ENCODE measurements around the gene GPR3.
"Not testable (repeated sequence)": the region's sequence is repeated elsewhere in the genome, so short reads cannot be mapped to it uniquely, and the experiment has no call there.

The GPR3 gene

DNA sequence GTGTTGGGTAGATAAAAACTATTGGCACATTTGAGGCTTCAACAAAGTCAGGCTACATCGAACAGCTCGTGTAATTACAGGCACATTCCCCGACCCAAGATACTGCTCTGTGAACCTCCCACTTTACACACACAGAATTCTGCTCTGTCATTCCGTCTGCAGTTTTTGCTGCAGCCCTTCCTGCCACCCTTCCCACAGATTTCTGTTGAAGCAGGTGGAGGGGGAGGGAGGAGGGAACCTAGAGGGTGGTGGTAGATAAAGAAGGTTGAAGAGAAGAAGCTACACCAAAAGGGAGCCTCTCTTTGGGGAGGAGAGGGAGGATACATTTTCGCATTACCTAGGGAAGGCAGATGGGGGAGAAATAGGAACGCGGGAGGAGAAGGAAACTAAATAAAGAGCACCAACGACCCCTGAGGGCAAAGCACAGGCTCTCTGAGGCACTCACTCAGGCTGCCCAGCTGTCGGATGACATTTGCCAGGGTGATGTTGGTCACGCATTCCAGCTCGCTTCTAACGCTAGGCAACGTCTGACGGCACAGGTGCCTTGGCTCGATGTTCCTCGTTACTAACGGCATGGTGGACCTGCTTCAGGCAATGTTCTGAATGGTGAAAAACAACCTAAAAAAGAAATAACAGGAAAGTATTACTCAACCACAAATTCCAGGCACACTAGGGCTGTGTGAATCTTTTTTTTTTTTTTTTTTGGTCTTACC, 36.0 kb downstream of the GPR3 start:
- no peak for FAIRE-seq

DNA sequence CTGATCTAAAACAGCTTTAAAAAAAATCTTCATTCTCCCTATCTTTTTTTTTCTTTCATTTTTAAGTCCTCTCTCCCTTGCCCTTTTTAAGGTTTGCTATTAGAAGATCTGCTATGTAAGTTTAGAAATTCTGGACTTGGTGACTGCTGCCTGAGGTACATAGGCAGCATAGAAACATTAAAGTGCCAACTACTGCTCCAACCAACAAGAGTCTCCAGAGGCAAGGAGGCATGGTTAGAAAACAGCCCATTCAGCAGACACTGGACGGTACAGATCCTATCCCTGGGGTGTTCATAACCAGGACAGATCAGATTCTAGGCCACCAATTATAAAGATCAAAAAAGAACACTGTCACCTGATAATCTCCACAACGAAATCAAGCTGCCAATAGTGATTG, 36.6 kb downstream of the GPR3 start:
- no peak for FAIRE-seq

DNA sequence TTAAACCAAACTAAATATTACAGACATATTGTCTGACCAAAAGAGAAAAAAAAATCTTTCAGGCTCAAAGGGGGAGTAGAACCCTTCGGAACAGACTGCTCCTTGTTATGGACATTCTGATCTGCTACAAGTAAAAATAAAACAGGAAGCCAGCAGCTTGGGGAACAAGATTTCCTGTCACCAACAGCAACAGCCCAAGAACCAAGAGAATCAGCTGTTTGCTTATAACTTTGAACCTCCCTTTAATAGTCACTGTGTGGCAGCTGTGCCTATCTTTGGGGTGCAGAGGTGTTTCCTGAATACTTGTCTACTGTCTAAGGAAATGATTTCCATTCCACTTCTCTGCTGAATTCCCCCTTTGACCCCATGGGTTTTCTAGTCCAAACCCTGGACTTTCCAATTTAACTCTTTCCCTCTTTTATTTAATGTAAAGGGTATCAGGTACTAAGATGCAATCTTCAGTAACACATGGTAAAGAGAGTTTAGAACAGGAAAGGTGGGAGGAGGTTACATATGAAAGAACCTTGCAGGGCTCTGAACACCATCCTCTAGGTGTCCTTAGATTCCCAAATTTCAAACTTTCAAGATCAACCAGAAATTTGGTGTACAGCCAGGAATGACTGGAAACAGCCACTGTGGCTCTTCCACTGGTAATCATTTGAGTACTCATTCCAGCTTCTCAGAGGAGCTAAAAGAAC, 38.6 kb downstream of the GPR3 start:
- no peak for FAIRE-seq

DNA sequence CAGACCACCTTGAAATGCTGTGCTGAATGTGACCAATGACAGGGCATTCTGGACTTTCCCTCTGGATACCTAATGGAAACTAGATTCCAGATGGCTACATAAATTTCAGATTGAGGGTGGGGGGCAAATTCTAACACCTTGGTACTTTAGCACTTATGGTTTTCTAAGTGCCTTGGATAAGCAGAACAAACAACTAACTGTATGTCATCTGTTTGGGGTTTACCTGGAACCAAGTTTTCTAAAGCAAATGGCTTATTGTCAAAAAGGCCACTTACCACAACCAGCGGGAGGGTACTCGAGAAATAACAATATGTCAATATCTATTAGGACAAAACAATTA, 39.1 kb downstream of the GPR3 start:
- FAIRE-seq, result no peak

DNA sequence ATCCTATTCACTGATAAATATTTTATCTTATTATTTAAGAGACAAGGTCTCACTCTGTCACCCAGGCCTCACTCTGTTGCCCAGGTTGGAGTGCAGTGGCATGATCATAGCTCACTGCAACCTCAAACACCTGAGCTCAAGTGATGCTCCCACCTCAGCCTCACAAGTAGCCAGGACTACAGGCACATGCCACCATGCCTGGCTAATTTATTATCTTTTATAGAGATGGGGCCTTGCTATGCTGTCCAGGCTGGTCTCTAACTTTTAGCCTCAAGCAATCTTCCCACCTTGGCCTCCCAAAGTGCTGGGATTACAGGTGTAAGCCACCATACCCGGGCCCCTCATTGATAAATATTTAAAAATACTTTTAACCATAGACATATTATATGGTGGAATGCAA, 40.3 kb downstream of the GPR3 start:
- FAIRE-seq, result not testable (repeated sequence)

DNA sequence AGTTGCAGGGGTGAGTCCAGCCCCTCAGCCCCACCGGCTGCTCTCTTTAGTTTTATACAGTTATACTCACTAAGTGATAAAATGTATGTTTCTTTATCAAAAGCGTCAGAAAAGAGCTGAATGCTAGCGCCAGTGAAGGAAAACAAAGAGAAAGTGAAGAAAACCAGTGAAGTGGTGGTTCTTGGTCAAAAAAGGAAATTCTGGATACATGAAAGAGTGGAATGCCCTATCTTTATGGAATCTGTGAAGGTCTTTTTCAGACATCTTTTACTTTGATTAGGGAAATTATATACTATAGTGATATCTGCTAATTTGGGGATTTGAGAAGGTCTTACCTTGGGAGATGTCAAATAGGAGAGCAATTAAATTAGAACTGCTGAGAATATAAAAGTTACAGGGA, 41.3 kb downstream of the GPR3 start:
- FAIRE-seq, result no peak

DNA sequence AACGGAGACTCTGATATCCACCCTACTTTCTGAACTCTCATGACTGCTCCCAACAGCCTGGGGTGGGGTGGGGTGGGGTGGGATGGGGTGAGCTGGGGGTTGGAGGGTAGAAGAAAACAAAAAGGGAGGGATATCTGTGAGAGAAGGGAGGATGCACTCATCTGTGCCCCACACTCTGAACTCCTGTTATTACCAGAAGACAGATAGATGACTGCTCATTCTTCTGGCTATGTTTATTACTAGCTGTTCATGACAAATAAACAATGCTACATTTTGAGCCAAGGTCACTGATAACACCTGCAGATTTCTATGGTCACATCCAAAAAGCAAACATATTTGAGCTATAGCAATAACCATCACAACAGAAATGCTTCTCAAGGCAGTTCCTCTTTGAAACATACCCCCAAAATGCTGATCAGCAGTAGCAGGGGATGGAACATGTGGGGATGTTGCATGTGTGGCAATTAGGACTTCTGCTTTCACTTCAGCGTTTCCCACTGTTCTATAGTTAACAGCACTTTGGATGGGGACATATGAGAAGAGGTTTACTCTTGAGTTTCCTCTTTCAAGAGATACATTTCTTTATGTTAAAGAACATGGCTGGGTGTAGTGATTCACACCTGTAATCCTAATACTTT, 43.3 kb downstream of the GPR3 start:
- no peak for FAIRE-seq

DNA sequence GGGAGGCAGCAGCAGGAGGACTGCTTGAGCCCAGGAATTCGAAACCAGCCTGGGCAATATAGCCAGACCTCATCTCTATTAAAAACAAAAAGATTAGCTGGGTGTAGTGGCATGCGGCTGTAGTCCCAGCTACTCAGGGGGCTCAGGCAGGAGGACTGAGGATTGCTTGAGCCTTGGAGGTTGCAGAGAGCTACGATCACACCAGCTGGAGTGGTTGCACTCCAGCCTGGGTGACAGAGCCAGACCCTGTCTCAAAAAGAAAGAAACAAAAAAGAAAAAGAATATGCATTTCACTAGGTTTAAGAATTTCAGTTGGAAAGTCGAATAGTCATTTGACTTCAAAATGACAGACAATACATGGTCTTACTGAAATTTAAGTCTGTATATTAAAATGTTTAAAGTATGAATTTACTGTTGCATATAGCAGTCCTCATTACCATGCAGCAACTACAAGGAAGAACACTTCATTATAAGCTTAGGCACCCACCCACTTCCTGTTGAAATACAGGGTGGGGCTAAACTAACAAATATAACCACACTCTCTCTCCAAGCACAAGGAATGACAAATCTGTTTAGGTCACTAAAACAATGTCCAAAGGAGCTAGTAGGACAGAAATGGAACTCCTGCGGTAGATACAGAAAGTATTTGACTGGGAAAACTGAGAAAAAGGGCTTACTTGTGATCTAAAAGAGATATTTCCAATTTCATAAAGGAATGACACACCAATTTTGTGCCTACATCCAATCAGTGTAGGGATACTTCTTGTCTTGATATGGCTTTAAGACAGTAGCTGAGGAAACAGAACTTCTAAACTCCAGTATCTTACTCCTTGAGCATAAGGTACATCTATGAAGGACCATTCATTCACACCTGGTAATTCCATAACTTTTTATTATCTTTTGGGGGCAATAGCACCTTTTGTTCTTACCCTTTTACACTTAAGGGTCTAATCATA, 44.1 kb downstream of the GPR3 start:
- FAIRE-seq, result no peak

DNA sequence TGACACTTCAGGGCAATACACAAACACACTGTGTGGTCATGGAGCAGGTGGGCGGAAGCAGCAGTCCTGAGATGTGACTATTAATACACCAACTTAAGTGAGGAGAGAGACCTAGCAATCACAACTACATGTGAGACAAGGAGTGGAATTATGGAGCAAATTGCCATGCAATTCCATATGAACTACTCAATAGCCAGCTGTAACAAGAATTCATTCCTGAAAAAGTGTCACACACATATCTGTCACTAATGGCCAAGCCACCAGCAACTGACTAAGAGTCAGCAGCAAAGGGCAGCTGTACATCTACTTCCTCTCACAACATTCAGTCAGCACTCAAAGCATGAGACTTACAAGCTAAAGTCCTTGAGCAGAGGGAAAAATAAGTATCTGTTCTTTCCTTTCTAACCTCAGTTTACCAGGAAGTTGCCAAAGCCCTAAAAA, 46.2 kb downstream of the GPR3 start:
- FAIRE-seq, result no peak

DNA sequence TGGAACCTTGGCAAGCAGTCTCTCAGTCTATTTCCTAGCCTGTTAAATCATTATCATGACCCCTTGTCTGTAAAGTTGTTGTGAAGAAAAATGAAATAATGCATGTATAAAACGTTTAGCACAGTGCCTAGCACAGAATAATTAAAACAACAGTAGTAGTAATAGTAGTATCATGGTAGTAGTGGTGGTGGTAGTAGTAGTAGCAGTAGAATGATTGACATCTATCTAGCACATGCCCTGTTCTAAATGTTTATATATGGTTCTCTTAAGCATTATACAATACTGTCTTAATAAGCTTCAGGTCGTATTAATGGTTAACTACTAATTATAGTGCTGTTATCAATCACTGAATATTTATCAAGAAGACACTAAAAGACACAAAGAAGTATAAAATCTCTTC, 46.7 kb downstream of the GPR3 start:
- no peak for FAIRE-seq

DNA sequence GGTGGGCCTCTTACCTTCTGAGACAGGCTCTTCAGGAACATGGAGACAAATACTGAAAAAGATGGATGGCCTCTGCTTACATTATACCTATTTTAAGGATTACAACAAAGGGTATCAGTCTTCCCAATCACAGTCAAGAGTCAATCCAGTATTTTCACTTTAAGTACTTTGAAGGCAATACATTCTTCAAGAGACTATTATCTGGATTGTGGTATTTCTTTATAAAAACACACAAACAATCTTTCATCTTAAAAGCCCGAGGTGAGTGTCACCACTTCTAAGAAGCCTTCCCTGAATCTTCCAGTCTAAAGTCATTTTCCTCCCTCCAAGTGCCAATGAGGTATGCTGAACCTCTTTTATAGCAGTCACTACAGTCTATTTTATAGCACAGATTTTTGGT, 52.2 kb downstream of the GPR3 start:
- FAIRE-seq, result no peak
